Measurements from ENCODE around the gene CLRN1.

CLRN1 gene

DNA sequence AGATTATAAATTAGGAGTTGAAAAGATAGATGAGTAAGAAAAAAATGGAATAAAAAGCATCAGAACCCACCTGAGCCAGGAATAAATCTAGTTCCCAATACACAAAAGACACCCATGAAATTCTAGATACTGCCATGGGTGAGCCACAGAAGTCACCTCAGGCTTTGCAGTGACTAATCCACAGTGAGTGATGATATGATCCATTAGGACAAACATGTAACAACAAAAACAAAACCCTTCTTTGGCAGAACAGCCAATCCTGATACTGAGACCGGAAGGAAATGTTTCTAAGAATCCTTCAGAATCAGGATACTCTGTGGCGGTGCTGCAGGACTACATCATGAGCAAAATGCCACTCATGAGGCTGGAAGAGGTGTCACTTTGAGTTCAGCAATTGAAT, 52.3 kb downstream of the CLRN1 start:
- DNase-seq (ENCODE audit: low spot score): no peak

DNA sequence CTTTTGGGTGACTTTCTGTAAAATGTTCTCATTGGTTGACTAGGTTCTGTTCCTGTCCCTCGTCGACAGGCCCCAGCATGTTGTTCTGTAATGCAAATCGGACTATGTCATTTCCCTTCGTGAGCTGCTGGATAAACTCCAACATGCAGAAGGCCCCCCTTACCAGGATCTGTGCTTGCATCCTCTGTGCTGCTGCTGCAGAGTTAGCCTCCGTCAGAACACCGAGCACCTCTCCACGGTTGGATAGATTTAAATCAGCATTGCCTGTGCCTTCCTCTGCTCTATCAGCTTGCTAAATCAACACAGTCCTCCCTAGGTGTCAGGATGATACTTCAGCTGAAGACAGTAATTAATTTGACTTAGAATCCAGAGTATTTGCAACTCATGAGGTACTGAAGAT, 54.6 kb downstream of the CLRN1 start:
- DNase-seq (ENCODE audit: low spot score): no peak

DNA sequence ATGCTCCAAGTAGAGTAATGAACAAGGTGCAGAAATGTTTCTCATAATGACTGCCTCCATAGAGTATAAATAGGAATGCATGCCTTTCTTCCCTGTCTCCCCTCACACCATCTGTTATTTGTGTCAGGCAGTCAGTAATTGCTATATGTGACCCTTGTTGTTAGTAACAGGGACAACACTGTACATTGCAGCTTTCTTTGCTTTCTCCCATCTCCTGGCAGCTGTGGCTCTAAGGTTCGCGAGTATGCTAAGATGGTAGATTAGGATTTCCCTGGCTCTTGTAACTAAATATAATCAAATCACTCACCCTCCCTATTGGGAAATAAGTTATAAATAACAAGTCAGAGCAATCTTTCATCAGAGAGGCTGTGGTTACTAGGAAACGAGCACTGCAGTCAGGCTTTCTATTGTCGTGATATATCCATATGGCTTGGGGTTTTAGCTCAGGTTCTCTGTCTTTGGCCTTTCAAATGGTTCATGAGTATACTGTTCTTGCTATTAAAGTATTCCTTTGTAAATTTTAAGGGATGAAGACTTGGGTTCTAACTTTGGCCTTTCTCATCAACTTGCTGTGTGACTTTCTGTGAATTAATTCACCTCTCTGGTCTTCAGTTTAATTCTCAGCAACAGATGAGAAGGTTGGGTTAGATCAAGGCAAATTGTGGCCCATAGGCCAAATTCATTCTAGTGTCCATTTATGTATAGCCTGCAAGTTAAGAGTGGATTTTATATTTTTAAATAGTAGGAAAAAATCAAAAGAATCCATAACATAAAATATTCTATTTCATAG, 59.2 kb downstream of the CLRN1 start:
- no peak for DNase-seq (ENCODE audit: low spot score)

DNA sequence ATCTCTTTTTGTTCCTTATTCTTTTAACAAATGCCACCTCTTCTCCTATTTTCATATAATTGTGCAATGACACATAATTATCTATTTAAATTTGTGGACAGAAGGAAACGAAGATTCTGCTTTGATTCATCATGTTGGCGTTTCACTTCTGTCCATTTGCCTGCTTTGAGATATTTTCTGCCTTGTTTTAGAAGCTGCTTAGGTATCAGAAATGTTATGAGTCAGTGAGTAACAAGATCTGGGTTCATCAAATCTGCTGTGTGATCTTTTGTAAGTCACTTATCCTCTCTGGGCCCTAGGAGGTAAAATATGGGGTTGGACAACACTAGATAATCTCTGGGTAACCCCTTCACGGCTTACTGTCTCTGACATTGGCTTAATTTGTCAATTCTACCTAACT, 60.0 kb downstream of the CLRN1 start:
- DNase-seq (ENCODE audit: low spot score): no peak

DNA sequence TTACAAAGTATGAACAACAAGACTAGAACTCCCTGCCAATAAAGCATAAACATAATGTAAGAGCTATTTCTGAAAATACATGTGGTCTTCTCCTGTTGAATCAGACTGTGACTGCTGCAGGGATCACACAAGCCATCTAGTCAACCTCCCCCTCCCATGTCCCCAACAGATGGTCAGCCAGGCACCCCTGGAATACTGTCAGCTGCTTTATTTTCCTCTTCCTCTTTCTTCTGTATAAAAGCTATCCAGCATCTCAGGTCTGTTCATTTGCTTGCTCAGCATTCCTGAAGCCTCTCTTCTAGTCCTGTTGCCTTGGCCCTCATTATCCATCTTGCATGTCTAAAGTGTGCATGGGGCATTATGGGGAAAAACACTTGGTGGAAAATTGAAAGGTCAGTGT, 60.8 kb downstream of the CLRN1 start:
- no peak for DNase-seq (ENCODE audit: low spot score)

DNA sequence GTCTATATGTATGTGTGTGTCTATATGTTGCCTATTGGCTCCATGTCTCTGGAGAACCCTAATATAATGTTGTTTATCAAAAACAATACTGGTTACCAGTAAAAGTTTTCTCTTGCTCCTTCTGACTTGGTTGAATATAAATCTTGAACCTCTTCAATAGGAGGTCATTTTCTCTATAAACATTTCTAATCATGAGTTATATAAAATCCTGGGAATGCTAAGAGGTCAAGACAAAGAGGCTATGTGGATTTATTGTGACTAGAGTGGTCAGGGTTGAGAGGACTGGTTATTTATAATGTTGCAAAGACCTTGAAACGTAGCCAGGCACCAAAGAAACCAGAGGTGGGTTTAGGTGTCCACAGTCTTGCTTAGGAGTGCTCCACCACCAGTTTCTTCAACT, 66.1 kb downstream of the CLRN1 start:
- no peak for DNase-seq (ENCODE audit: low spot score)

DNA sequence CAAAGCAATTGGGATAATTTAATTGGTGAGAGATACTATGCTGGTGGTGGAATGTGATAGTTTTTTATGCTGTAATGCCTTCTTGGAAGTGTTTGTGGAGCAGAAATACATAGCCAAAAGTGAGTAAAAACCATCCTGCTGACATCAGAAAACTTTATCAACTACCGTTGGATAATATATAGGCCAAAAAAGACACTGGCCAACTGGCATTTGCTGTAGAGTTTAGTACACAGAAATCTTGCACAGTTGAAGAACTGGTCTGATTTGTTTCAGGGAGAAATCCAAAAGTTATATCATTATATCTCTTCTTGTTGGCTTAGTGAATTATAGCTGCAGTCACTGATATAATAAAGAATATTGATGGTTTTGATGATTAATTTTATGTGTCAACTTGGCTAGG, 66.8 kb downstream of the CLRN1 start:
- no peak for DNase-seq (ENCODE audit: low spot score)

DNA sequence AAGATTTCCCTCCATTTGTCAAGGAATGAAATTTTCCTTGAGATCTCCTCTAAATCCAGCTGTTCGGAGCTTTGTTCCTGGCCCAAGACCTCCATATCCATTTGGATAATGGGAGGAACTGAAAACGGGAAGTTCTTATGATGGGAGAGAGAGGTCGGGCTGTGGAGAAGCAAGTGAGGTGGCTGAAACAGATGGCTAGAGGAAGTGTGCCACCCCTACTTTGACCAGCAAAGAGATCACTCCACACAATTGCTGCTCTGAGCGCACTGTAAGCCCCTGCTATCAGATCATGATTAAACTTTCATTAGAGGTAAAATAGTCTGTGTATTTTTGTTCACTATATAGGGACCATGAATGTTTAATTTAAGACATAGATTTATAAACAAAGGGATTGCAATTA, 67.2 kb downstream of the CLRN1 start, which contains the start of gene MINDY4B:
TSS of gene MINDY4B (minus strand) at position 101 of the 400 bp plus-strand sequence. CDS start at position 101, 0 bp downstream.
- no peak for DNase-seq (ENCODE audit: low spot score)

DNA sequence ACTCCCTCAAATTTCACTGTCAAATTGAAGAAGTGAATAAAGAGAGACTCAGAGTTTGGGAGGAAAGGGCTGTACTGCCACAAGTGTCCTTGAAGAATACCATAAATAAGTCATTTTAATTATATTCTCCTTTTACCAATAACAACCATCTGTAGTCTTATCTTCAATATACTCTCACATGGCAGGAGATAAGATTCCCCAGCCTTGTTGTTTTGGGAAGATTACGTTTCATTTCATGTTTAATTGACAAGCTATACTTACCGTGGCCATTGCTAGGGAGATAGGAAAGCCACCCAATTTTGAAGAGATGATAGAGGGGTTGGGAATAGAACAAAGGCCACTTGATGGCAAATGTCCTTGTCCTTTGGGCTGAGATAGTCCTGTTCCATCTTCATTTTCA, 69.5 kb downstream of the CLRN1 start:
- DNase-seq (ENCODE audit: low spot score): no peak

DNA sequence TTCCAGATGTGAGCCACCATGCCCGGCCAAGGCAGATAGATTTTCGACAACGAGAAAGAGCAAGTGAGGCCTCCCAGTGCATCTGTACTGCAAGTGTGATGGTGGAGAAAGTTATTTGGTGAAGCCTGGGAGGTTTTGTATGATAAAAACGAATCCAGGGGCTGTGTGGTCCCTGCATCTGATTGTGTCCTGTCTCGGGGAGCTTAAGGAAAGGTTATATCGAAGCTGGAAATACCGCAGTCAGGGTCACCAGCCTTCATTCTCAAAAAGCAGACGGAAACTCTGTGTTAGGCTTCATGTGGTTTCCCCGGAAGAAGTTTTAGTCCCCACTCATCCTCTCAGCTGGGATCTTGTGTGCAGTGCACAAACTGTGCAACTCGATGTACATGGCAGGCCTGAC, 70.7 kb downstream of the CLRN1 start:
- DNase-seq (ENCODE audit: low spot score): no peak

DNA sequence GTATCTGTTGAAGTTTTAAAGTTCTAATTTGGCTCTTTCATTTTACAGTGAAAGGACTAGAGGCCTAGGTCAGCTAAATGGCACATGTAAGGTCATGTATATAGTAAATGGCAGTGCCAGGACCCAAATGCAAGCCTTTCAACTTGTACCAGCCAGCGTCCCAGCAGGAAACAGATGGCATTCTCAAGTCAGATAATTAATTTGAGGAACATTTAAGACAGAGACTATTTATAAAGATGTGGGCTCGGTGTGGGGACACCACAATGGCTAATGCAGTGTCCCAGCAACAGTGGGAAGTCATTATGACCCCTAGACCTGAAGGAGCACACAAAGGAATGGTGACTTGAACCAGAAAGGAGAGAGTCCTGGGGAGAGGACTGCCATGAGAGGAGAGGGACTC, 73.4 kb downstream of the CLRN1 start:
- no peak for DNase-seq (ENCODE audit: low spot score)

DNA sequence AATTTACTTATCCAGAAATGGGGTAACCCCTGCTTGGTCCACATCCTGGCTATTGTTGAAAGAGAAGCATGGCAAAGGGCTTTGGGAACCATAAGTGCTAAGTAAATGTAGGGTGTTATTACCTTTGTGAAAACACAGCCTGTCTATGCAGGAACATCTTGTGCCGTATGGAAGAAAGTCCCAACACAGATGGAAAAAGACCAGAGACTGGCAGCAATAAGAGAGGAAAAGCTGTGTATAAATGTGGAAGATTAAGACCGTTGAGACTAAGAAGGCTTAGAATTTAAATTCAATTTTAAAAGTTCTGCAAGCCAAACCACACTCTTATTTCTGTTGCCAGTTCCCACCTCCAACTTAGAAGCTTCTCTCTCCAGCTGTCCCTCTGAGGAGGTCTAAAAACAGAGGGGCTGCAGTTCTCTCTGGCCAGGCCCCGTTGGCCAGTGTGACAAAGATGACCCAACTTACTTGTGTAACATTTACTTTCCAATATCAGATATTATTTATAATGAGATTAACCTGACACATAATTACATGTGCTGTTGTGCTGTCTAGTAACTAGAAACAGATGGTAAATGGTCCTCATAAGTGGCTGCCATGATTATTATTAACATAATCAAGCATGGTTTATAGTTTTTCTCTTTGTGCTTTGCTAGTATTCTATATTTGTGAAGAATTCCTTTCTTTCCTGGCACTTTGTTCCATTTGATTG, 74.3 kb downstream of the CLRN1 start:
- no peak for DNase-seq (ENCODE audit: low spot score)

DNA sequence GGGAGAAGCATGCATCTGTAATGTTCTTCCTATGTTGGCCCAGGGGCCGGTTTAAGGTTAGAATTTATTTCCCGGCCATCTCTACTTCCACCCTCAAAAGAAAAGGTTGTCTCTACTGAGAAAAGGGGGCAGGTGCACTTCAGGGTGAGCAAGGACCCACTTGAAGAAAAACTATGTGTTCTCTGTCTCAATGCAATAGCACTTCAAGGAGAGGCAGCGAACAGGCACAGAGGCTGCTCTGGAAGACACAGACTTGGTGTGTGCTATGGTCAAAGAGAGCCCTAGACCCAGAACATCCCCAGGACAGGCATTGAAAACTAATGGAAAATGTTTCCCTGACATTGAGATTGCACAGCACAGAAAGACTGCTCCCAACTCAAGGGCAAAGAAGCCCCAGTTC, 74.9 kb downstream of the CLRN1 start:
- DNase-seq (ENCODE audit: low spot score): no peak

DNA sequence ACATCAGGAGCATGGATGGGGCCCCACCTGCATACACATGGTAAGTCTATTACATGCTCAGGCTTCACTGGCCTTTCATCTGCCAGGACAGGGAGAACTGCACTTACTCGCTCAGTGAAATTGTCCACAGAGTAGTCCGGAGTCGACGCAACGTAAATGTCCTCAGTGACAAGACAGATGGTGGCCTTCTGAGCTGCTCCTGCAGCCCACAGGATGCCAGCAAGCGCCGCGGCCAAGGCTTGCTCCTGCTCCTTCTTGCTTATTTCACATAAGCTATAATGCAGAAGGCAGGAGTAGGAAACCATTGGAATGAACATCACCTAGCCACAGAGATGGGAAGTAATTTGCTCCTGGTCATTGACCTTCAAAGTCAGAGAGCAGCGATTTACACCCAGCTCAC, 81.7 kb downstream of the CLRN1 start:
- no peak for DNase-seq (ENCODE audit: low spot score)

DNA sequence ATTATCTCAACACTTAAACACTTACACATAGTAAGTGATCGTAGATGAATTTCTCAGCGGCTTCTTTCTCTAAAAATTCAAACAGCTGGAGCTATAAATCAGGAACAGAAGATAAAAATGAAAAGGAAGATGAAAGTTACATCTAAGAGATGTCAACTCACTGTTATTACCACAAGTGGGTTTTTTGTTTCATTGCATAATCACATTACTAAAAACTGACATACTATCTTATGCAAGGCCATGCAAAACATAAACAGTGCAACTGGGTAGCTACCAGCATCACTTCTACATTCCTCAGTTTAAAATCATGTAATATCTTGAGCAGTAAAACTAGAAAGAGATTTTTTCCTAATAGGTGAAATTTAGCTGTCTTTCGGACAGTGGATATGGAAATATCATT, 82.2 kb downstream of the CLRN1 start:
- DNase-seq (ENCODE audit: low spot score): no peak

DNA sequence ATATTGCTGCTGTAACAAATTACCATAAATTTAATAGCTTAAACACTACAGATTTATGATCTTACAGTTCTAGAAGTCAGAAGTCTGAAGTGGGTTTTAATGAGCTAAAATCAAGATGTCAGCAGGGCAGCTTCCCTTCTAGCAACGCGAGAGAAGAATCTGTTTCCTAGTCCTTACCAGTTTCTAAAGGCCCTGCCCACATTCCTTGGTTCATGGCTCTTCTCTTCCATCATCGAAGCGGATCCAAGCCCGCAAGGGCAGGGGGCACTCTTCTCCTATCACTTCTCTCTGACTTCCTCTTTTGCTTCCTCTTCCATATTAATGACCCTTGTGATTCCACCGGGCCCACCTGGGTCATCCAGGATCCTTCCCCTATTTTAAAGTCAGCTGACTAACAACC, 83.4 kb downstream of the CLRN1 start:
- DNase-seq (ENCODE audit: low spot score): no peak

DNA sequence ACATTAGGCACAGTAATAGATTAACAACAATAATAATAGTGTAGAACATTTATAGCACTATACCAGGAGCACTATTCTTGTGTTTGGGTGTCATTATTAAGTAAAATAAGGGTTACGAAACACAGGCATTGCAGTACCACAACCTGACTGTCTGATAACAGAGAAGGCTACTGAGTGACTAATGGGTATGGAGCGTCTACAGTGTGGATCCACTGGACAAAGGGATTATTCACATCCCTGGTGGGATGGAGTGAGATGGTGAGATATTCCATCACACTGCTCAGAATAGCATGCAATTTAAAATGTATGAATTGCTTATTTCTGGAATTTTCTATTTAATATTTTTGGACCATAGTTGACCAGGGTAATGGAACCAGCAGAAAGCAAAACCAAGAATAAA, 85.5 kb downstream of the CLRN1 start:
- no peak for DNase-seq (ENCODE audit: low spot score)

DNA sequence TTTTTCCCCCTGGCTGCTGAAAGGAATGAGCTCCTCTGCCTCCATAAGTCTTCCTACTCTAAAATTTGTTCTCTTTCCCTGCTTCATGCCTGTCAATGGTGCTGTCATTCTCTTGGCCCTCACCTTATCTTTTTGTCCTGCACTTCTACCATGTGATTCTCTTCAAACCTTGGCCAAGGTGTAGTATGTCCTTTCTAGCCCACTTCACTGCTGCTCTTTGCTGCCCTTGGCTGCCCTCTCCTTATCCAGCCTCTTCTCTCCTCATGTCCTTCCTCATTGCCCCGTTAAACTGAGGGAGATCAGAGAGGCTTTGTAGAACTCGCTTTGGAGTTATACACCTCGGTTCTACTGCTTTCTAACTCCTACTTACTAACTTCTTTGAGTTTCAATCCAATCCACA, 87.0 kb downstream of the CLRN1 start:
- DNase-seq (ENCODE audit: low spot score): no peak

DNA sequence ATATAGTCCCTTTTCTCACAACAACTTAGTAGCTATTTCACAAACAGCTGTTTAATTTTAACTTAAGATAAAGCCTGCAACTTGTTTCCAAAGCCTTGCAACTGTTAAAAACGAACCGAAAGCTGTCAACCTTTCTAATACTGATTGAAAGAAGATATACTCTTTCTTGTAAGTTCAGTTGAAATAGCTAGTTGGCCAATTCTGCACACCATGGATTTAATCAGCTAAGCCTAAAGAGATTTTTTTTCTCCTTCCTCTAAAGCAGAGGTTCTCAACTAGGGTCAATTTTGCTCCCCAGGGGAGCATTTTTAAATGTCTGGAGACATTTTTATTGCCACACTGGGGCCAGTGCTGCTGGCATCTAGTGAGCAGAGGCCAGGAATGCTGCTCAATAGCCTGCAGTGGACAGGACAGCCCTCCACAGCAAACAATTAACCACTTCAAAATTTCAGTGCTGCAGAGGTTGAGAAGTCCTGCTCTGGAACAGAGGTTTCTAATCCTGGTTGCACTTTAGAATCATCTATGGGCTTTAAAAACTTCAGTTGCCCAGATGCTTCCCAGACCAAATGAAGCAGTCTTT, 93.4 kb downstream of the CLRN1 start:
- no peak for DNase-seq (ENCODE audit: low spot score)

DNA sequence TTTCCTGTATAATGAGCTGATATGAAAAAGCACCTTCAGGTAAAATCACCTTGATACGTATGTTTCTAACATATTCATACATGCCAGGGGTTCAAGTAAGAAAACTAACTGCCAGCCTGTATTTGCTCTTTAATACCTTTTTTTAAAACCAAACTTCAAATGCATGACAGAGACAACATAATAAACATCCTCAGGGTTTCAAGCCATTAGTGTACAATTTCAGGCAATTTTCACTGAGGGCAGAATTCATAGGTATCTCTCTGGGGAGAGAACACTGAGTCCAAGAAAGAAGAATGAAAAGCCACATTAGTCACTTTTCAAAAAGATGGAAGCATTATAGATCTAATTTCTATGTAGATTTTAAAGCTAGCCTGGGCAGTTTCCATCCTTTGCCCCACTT, 94.2 kb downstream of the CLRN1 start:
- no peak for DNase-seq (ENCODE audit: low spot score)

DNA sequence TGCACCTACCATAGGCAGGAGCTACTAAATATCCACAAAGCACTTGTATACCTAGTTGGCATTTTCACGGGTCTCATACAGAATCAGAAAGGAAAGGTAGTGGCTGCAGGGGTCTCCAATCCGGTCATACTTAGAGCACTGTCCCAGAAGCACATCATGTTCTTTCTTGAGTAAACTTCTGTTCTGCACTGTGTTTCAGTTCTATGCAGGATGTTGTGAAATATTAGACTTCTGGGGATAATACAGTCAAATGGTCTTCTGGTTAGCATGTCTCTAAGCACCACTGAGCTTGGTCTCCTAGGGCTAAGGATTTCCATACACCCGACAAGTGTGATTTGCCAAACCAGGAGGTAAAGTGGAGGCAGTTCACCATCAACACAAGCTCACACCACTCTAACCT, 95.2 kb downstream of the CLRN1 start:
- DNase-seq (ENCODE audit: low spot score): no peak

DNA sequence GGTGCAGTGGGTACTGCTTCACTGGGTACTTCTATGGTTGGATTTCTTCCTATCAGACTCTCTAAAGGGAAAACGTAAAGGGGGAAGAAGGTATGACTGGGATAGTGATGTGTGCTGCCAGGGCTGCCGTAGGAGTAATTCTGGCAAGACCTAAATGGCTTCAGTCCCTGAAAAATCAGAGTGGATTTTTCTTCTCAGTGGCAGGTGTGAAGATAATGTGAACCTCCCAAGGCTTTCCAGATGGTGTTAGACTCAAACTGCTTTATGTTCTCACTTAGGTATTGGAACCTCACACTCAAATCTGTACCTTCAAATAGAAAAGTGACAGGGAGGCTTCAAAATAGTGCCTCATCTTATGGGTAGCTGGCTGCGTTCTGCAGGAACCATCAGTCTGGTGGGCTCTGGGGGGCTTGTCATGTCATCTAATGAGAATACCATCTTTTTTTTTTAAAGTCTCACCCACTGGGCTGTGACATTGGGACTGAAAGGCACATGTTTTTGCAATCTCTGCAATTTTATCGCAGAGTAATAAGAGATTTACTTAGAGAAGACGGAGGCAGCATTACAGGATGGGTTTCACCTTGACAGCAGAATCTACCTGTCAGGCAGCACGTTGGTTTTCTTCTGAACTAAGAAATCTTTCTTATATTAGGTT, 95.8 kb downstream of the CLRN1 start:
- DNase-seq (ENCODE audit: low spot score): no peak
